Keratinocyte (primary cell): Measurements from ENCODE around the gene MED25. TPM values are rescaled to one million over a fixed set of nuclear protein-coding genes. Genes with fewer than 3 reads are reported as not detected.

Experiments
- DNase-seq: peaks from one replicate; pipeline ENCODE4 v3.0.0-alpha.2; 2011; ENCODE audit warnings: low read depth, missing footprints, low spot score
- FAIRE-seq: peaks from 2 replicates; lab custom pipeline; 2011; peaks lifted over from hg19 to GRCh38; lab: Jason Lieb, UNC
- H2AFZ ChIP-seq: 2 replicates; pipeline ENCODE4 v1.6.0; 2012; ENCODE audit warnings: low read length, control low read depth, inconsistent platforms; ENCODE audit not compliant: control insufficient read depth
- H3K27ac ChIP-seq: 2 replicates; pipeline ENCODE4 v1.5.1; 2011; ENCODE audit warnings: low read length; ENCODE audit not compliant: control insufficient read depth, insufficient read depth
- H3K27me3 ChIP-seq: 3 replicates; pipeline ENCODE4 v1.6.0; 2011; ENCODE audit warnings: low read length; ENCODE audit not compliant: control insufficient read depth, insufficient read depth; ENCODE audit errors: extremely low read depth
- H3K36me3 ChIP-seq, 2 experiments: 2 replicates in 1 of 2; 3 replicates in 1 of 2; pipeline ENCODE4 v1.5.1; 2011; ENCODE audit warnings: low read length in 2 of 2, mild to moderate bottlenecking in 1 of 2; ENCODE audit not compliant: control insufficient read depth in 2 of 2, insufficient read depth in 2 of 2; ENCODE audit errors: extremely low read depth in 1 of 2
- H3K4me1 ChIP-seq: 3 replicates; pipeline ENCODE4 v1.5.1; 2011; ENCODE audit warnings: low read length; ENCODE audit not compliant: control insufficient read depth, insufficient read depth; ENCODE audit errors: extremely low read depth
- H3K4me2 ChIP-seq: 3 replicates; pipeline ENCODE4 v1.6.0; 2011; ENCODE audit warnings: low read depth, low read length; ENCODE audit not compliant: control insufficient read depth, insufficient read depth; ENCODE audit errors: extremely low read depth
- H3K4me3 ChIP-seq, 3 experiments: fragments of 200-600 bp in 1 of 3; sonication (generic) in 1 of 3; 2 replicates in 2 of 3; 3 replicates in 1 of 3; pipeline ENCODE4 v1.5.1; 2011 to 2016; ENCODE audit warnings: low read length in 3 of 3, mild to moderate bottlenecking in 3 of 3, control low read depth in 2 of 3, inconsistent platforms in 1 of 3, low read depth in 1 of 3, mixed read lengths in 1 of 3, mixed run types in 1 of 3, moderate library complexity in 1 of 3; ENCODE audit not compliant: control insufficient read depth in 2 of 3, insufficient read depth in 2 of 3; ENCODE audit errors: extremely low read depth in 1 of 3
- H3K79me2 ChIP-seq: 2 replicates; pipeline ENCODE4 v1.6.0; 2012; ENCODE audit warnings: low read length; ENCODE audit not compliant: control insufficient read depth, insufficient read depth
- H3K9ac ChIP-seq: 3 replicates; pipeline ENCODE4 v1.6.0; 2011; ENCODE audit warnings: low read length; ENCODE audit not compliant: control insufficient read depth, insufficient read depth; ENCODE audit errors: extremely low read depth
- H3K9me1 ChIP-seq: 3 replicates; pipeline ENCODE4 v1.6.0; 2011; ENCODE audit warnings: low read length; ENCODE audit not compliant: control insufficient read depth, insufficient read depth; ENCODE audit errors: extremely low read depth
- H3K9me3 ChIP-seq: 2 replicates; pipeline ENCODE4 v1.5.1; 2012; ENCODE audit warnings: low read depth, low read length; ENCODE audit not compliant: control insufficient read depth
- H4K20me1 ChIP-seq: 3 replicates; pipeline ENCODE4 v1.6.0; 2011; ENCODE audit warnings: low read length; ENCODE audit not compliant: control insufficient read depth, insufficient read depth; ENCODE audit errors: extremely low read depth
- CTCF ChIP-seq, 3 experiments: IDR thresholded peaks in 1 of 3; conservative IDR thresholded peaks in 1 of 3; optimal IDR thresholded peaks in 1 of 3; 2 replicates in 2 of 3; 3 replicates in 1 of 3; pipeline versions ENCODE3 to v1.5.1; 2011; ENCODE audit warnings: low read length in 3 of 3, mild to moderate bottlenecking in 3 of 3, moderate library complexity in 2 of 3, control low read depth in 1 of 3, inconsistent platforms in 1 of 3; ENCODE audit not compliant: insufficient read depth in 2 of 3; ENCODE audit errors: extremely low read depth in 1 of 3
- EZH2 ChIP-seq: IDR thresholded peaks from one replicate; pipeline ENCODE4 v1.6.1; 2012; ENCODE audit warnings: inconsistent platforms, mild to moderate bottlenecking, low read length, moderate library complexity
- dilution Hi-C: fragments of 300-500 bp; cut with MboI; formaldehyde crosslinking; loops from one replicate; pipeline ENCODE4 v1.7.0; 2020; ENCODE audit warnings: low sequenced_read_pairs; ENCODE audit not compliant: extremely low pct_ligation_motif_present
- polyA plus RNA-seq, 5 experiments: library from polyadenylated mRNA; depleted of rRNA in 3 of 5; stranded (reverse) in 3 of 5; stranded (forward) in 1 of 5; unstranded in 1 of 5; fragments of >200 nt; gene quantifications; 1 replicate in 1 of 5; 2 replicates in 3 of 5; 3 replicates in 1 of 5; pipeline versions ENCODE4 v1.2.1 to v1.2.3, GENCODE V29; 2011 to 2012; ENCODE audit warnings: missing spikeins in 2 of 5, low read depth in 1 of 5, low replicate concordance in 1 of 5

Gene MED25
- polyA plus RNA-seq, 1 donor (not counting 4 experiments of a cell fraction or from before 2014, with no cell fraction given), result 12.5 TPM

GRCh38 chr19:49864890-49865289 lies 46.8 kb downstream of the MED25 start:
- Histone ChIP-seq H3K27ac (no peak overlapping the region), H4K20me1 (peaks cover 9% of the 10 kb centered on the region), H3K27me3 (no peaks in the 10 kb centered on the region), H3K4me1 (peaks cover 23% of the 10 kb centered on the region), H3K79me2 (peaks cover 37% of the 10 kb centered on the region), H2AFZ (no peak overlapping the region), H3K4me3 (no peak overlapping the region), H3K9ac (no peak overlapping the region), H3K4me2 (no peak overlapping the region), H3K9me1 (no peaks in the 10 kb centered on the region), H3K36me3 (peaks cover 16 to 32% of the 10 kb centered on the region in 2 experiments), H3K9me3 (no peaks in the 10 kb centered on the region)
- FAIRE-seq, result no peak
- dilution Hi-C loops, result no loop called here
- DNase-seq, result no peak
- TF ChIP-seq CTCF (optimal IDR thresholded peaks at IDR 0.05 in 1 of 3, IDR thresholded peaks at IDR 0.05 in 1 of 3, conservative IDR thresholded peaks at IDR 0.05 in 1 of 3; ENCODE audit: extremely low read depth in 1 of 3, insufficient read depth in 2 of 3, low read length in 3 of 3) (no peak), EZH2 (no peak)

GRCh38 chr19:49866933-49867782 lies 49.1 kb downstream of the MED25 start, which contains the start of gene PNKP:
Gene PNKP (minus strand): TSS chr19:49867576. CDS start chr19:49867204, 372 bp downstream.
- peaks cover 9% of the 10 kb centered on the region for H4K20me1 ChIP-seq
- peak within 1 kb of the TSS; percentile 90 for H2AFZ ChIP-seq
- H3K36me3 ChIP-seq, result peaks cover 19 to 30% of the 10 kb centered on the region in 2 experiments
- H3K4me3 ChIP-seq, result peak within 1 kb of the TSS; percentile 56 to 97 (median 90)
- no peaks in the 10 kb centered on the region for H3K9me1 ChIP-seq
- peaks cover 37% of the 10 kb centered on the region for H3K79me2 ChIP-seq
- peak; percentile 76 for FAIRE-seq
- no peaks in the 10 kb centered on the region for H3K9me3 ChIP-seq
- H3K27ac ChIP-seq, result peak within 1 kb of the TSS; percentile 71
- H3K27me3 ChIP-seq, result no peaks in the 10 kb centered on the region
- H3K9ac ChIP-seq, result peak within 1 kb of the TSS; percentile 86
- H3K4me1 ChIP-seq, result peaks cover 26% of the 10 kb centered on the region
- DNase-seq, result no peak
- no peak for TF ChIP-seq CTCF (optimal IDR thresholded peaks at IDR 0.05 in 1 of 3, IDR thresholded peaks at IDR 0.05 in 1 of 3, conservative IDR thresholded peaks at IDR 0.05 in 1 of 3; ENCODE audit: extremely low read depth in 1 of 3, insufficient read depth in 2 of 3, low read length in 3 of 3)
- no peak for TF ChIP-seq EZH2
- peak within 1 kb of the TSS; percentile 93 for H3K4me2 ChIP-seq
- dilution Hi-C loops, result no loop called here
